Tibial artery (tissue), 4 donors: ENCODE data around the gene POFUT2.
"Not testable (repeated sequence)": the region's sequence is repeated elsewhere in the genome, so short reads cannot be mapped to it uniquely, and the experiment has no call there.

ENCODE experiments used
- DNase-seq, 2 donors: peaks; one replicate each; pipeline ENCODE4 v3.0.0-alpha.2; 2019
- H3K27ac ChIP-seq, 2 donors: fragments of 200-600 bp; sonication (generic) in 1 of 2; 1 replicate in 1 of 2; 2 replicates in 1 of 2; pipeline ENCODE4 v1.5.1; 2018 to 2019; ENCODE audit warnings: mild to moderate bottlenecking in 1 of 2
- H3K27me3 ChIP-seq, 2 donors: fragments of 200-600 bp; sonication (generic) in 1 of 2; one replicate each; pipeline versions ENCODE4 v1.5.1 to v1.6.0; 2016 to 2019
- H3K36me3 ChIP-seq, 3 donors: fragments of 200-600 bp; sonication (generic) in 2 of 3; one replicate each; pipeline ENCODE4 v1.5.1; 2016 to 2019; ENCODE audit warnings: mild to moderate bottlenecking in 2 of 3
- H3K4me1 ChIP-seq, 4 donors: fragments of 200-600 bp; sonication (generic) in 2 of 4; 1 replicate in 3 of 4; 2 replicates in 1 of 4; pipeline ENCODE4 v1.5.1; 2016 to 2019
- H3K4me3 ChIP-seq, 2 donors: fragments of 200-600 bp; sonication (generic) in 1 of 2; 1 replicate in 1 of 2; 2 replicates in 1 of 2; pipeline ENCODE4 v1.5.1; 2018 to 2019; ENCODE audit warnings: mild to moderate bottlenecking in 2 of 2
- H3K9me3 ChIP-seq, 3 donors: fragments of 200-600 bp; sonication (generic) in 1 of 3; one replicate each; pipeline ENCODE4 v1.5.1; 2016 to 2019
- CTCF ChIP-seq, 2 experiments: fragments of 200-600 bp in 1 of 2; fragments of 450-650 bp in 1 of 2; IDR thresholded peaks; one replicate each; pipeline ENCODE4 v1.5.1; 2017 to 2019; ENCODE audit warnings: antibody characterized with exemption in 2 of 2, mild to moderate bottlenecking in 1 of 2, moderate library complexity in 1 of 2
- intact Hi-C: fragments of 100-400 bp; cut with DNase I; formaldehyde crosslinking; loops from one replicate; pipeline ENCODE4 v1.15.0; 2023; ENCODE audit warnings: low total_unique reads

Gene POFUT2

GRCh38 chr21:45318146-45318555, 30.5 kb upstream of the POFUT2 start:
- no peaks in the 10 kb centered on the region for H3K9me3 ChIP-seq
- DNase-seq, result no peak
- TF ChIP-seq CTCF (IDR thresholded peaks at IDR 0.05), result no peak
- H3K4me1 ChIP-seq, result peaks cover 5 to 66% (median 60%) of the 10 kb centered on the region in 4 donors
- no peak overlapping the region for H3K4me3 ChIP-seq
- H3K27me3 ChIP-seq, result no peaks in the 10 kb centered on the region
- H3K27ac ChIP-seq, result peak overlapping the region; percentile 96 to 99
- H3K36me3 ChIP-seq, result no peaks in the 10 kb centered on the region
- intact Hi-C loops, result loop anchor here (2.0 kb wide), 1 partner anchor 47 kb away; no protein-coding TSS in a partner anchor

GRCh38 chr21:45317398-45318145, 29.9 kb upstream of the POFUT2 start:
- no peaks in the 10 kb centered on the region for H3K36me3 ChIP-seq
- H3K27me3 ChIP-seq, result no peaks in the 10 kb centered on the region
- peak overlapping the region; percentile 96 to 99 for H3K27ac ChIP-seq
- TF ChIP-seq CTCF (IDR thresholded peaks at IDR 0.05), result no peak
- H3K4me1 ChIP-seq, result peaks cover 5 to 61% (median 54%) of the 10 kb centered on the region in 4 donors
- intact Hi-C loops, result loop anchor here (2.0 kb wide), 1 partner anchor 47 kb away; no protein-coding TSS in a partner anchor
- DNase-seq, result peak in 1 of 2 donors; percentile 67
- no peak overlapping the region for H3K4me3 ChIP-seq
- H3K9me3 ChIP-seq, result no peaks in the 10 kb centered on the region

GRCh38 chr21:45316871-45317397, 29.2 kb upstream of the POFUT2 start:
- H3K9me3 ChIP-seq, result no peaks in the 10 kb centered on the region

GRCh38 chr21:45315676-45316470, 28.2 kb upstream of the POFUT2 start:
- H3K36me3 ChIP-seq, H3K4me3 ChIP-seq, H3K9me3 ChIP-seq, H3K27me3 ChIP-seq, intact Hi-C loops: not testable (repeated sequence)
- peaks cover 5 to 44% (median 37%) of the 10 kb centered on the region in 4 donors for H3K4me1 ChIP-seq
- peak in 1 of 2 donors; percentile 38 for DNase-seq
- peak overlapping the region; percentile 96 to 99 for H3K27ac ChIP-seq

More at GRCh38 chr21:45316871-45317397, 29.2 kb upstream of the POFUT2 start:
- H3K4me1 ChIP-seq, result peaks cover 5 to 54% (median 48%) of the 10 kb centered on the region in 4 donors
- no peaks in the 10 kb centered on the region for H3K27me3 ChIP-seq
- no peak overlapping the region for H3K4me3 ChIP-seq
- H3K27ac ChIP-seq, result peak overlapping the region; percentile 96 to 99
- intact Hi-C loops, result no loop called here
- no peak for TF ChIP-seq CTCF (IDR thresholded peaks at IDR 0.05)
- DNase-seq, result peak in 1 of 2 donors; percentile 64
- H3K36me3 ChIP-seq, result no peaks in the 10 kb centered on the region

GRCh38 chr21:45313682-45314081, 26.0 kb upstream of the POFUT2 start:
- Histone ChIP-seq H3K27me3 (no peaks in the 10 kb centered on the region), H3K36me3 (no peaks in the 10 kb centered on the region), H3K9me3 (no peaks in the 10 kb centered on the region), H3K4me1 (peaks cover 5 to 40% (median 30%) of the 10 kb centered on the region in 4 donors), H3K4me3 (no peak overlapping the region), H3K27ac (no peak overlapping the region)
- TF ChIP-seq CTCF (IDR thresholded peaks at IDR 0.05), result no peak
- no peak for DNase-seq
- intact Hi-C loops, result no loop called here
